Dermis microvascular lymphatic vessel endothelial cell (primary cell): ENCODE results near the gene UBTD2. TPM values are rescaled to one million over a fixed set of nuclear protein-coding genes. Genes with fewer than 3 reads are reported as not detected.
A peak's percentile ranks its signal among the peaks of the same experiment; 100 is the strongest.
"Not testable (repeated sequence)": the region's sequence is repeated elsewhere in the genome, so short reads cannot be mapped to it uniquely, and the experiment has no call there.

ENCODE experiments used
- DNase-seq, 2 donors: peaks; one replicate each; pipeline versions ENCODE4 v3.0.0 to v3.0.0-alpha.2; 2010; ENCODE audit warnings: low read depth in 2 of 2
- total RNA-seq: library from RNA; depleted of rRNA; stranded (reverse); fragments of >200 nt; gene quantifications from 2 replicates; pipeline ENCODE4 v1.2.1, GENCODE V29; 2014

UBTD2 gene
- total RNA-seq, 1 donor from 2014 or later, result 15.7 TPM

- DNase-seq, result no peak
Measured at GRCh38 chr5:172252501-172252900, 31.1 kb downstream of the UBTD2 start.

DNA sequence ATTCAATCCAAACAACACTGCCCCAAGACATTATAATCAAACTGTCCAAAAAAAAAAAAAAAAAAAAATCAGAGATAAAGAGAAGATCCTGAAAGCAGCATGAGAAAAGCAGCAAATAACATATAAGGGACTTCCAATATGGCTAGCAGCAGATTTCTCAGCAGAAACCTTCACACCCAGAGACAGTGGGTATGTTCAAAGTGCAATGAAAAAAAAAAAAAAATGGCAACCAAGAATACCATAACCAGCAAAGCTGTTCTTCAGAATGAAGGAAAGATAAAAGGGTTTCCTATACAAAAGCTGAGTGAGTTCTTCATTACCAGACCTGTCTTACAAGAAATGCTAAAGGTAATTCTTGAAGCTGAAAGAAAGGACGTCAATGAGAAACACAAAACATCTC is 32.1 kb downstream of the UBTD2 start:
- DNase-seq, result no peak

DNA sequence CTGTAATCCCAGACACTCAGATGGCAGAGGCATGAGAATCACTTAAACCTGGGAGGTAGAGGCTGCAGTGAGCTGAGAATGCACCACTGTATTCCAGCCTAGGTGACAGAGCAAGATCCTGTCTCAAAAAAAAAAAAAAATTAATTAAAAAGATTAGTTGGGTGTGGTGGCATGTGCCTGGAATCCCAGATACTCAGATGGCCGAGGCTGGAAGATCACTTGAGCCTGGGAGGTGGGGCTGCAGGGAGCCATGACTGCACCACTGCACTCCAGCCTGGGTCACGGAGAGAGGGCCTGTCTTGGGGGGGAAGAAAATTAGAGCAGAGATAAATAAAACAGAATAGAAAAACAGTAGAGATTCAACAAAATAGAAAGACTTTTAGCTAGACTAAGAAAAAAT is 34.9 kb downstream of the UBTD2 start:
- no peak for DNase-seq

GRCh38 chr5:172245703-172246125 is 37.9 kb downstream of the UBTD2 start:
- peak in 1 of 2 donors; percentile 66 for DNase-seq

DNA sequence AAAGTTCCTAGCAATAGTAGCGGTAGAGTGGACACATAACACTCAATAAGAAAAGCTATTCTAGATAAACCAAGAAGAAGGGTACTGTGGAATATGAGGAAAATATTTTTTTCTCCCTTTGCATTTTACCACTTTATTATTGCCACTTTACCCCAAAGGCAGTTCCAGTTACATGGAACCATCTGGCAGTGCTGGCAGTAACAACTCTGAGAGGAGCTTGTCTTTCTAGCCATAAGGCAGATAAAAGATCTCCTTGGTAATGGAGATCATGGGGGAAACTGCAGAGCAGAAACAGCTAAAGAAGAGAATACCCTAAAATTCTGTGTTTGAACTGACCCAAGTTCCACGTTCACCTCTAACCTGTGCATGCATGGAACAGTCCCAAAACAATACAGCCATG is 38.5 kb downstream of the UBTD2 start:
- DNase-seq, result no peak

- DNase-seq, result no peak
Measured at GRCh38 chr5:172243302-172243701, 40.3 kb downstream of the UBTD2 start.

DNA sequence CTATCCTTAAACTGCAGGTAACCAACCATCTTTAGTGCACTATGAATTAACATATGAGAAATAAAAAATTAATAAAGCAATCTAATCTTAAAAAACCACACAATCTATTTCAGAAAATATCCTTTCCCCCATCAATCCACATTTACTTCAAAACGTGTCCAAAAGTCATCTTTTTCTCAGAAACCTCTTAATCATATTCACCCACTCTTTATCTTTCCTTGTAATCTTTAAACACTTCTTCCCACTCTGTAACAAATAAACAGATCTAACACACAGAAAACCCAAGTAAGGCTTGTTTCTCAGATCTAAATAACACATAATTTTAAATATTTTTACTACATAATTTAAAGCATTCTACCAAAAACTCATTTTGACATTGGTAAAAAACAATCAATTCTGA is 45.2 kb downstream of the UBTD2 start:
- no peak for DNase-seq

GRCh38 chr5:172235827-172236736 is 47.5 kb downstream of the UBTD2 start:
- DNase-seq, result no peak

GRCh38 chr5:172235132-172235780 is 48.3 kb downstream of the UBTD2 start:
- DNase-seq, result no peak

GRCh38 chr5:172234031-172234430 is 49.5 kb downstream of the UBTD2 start:
- no peak for DNase-seq

DNA sequence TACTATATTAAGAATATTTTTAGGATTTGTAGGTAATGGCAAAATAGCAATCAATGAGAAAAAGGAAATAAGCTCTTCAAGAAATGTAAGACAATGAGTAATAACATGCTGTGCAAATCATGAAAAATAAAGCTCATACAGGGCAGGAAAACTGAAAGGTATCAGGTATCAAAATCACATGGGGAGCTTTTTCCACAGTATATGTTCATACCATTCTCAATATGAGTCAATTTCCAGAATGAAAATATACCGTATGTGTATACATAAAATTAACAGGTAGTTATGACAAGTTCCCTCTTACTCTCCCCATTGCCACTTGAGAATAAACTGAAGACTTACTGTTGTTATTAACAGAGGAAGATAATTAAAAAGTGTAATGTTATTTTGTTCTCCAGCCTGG is 53.7 kb downstream of the UBTD2 start:
- no peak for DNase-seq

DNA sequence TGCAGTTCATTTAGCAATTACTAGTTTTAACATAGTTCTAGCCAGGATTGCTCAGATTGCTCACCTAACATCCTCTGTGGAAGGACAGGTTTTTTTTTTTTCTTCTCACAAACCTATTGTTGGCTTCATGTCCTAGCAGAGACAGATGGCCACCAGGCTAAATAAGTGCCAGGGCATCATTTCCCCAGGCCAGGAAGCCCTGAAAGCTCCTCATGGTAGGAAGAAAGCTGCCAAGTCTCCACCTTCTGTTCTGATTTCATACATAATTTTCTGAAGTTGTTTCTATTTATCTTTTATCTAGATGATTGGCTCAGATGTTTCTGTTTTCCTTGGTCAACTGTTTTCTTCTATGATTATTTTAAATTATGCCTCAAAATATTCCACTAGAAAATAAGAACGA is 58.6 kb downstream of the UBTD2 start:
- DNase-seq, result no peak

DNA sequence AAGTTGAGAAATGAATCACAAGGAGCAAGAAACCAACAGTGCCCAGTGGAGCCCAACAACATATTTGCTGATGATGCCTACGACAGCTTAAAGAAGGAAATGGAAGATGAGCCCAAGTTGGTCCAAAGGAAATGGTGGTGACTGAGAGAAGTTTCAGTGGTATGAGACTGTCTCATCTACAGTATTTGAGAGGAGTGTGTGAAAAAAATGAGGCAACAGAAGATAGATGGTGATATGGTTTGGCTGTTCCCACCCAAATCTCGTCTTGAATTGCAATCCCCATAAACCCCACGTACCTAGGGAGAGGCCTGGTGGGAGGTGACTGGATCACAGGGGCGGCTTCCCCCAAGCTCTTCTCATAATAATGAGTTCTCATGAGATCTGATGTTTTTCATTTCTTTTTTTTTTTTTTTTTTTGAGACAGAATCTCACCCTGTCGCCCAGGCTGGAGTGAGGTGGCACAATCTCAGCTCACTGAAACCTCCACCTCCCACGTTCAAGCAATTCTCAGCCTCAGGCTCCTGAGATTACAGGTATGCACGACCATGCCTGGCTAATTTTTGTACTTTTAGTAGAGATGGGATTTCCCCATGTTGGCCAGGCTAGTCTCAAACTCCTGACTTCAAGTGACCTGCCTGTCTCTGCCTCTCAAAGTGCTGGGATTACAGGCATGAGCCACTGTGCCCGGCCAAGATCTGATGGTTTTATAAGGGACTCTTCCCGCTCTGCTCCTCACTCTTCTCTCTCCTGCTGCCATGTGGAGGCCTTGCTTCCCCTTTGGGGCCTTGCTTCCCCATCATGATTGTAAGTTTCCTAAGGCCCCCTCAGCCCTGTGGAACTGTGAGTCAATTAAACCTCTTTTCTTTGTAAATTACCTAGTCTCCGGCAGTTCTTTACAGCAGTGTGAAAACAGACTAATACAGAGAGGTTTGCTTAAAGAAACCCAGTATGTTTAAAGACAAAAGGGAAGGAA is 59.4 kb downstream of the UBTD2 start:
- no peak for DNase-seq

- no peak for DNase-seq
Measured at GRCh38 chr5:172219296-172219695, 64.3 kb downstream of the UBTD2 start.

GRCh38 chr5:172216345-172216744 is 67.2 kb downstream of the UBTD2 start:
- no peak for DNase-seq

GRCh38 chr5:172213126-172213525 is 70.4 kb downstream of the UBTD2 start:
- no peak for DNase-seq

GRCh38 chr5:172211676-172212075 is 71.9 kb downstream of the UBTD2 start:
- DNase-seq, result no peak

GRCh38 chr5:172209714-172210113 is 73.8 kb downstream of the UBTD2 start:
- DNase-seq, result no peak

GRCh38 chr5:172207511-172207910 is 76.1 kb downstream of the UBTD2 start:
- DNase-seq, result no peak

DNA sequence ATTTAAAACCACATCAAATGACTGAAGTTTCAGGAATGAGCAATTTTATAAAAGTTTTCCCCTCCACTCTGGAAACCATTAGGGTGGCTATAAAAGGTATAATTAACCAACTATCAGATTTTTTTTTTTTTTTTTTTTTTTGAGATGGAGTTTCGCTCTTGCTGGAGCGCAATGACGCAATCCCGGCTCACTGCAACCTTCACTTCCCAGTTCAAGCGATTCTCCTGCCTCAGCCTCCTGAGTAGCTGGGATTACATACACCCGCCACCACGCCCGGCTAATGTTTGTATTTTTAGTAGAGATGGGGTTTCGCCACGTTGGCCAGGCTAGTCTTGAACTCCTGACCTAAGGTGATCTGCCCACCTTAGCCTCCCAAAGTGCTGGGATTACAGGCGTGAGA is 77.6 kb downstream of the UBTD2 start:
- not testable (repeated sequence) for DNase-seq

DNA sequence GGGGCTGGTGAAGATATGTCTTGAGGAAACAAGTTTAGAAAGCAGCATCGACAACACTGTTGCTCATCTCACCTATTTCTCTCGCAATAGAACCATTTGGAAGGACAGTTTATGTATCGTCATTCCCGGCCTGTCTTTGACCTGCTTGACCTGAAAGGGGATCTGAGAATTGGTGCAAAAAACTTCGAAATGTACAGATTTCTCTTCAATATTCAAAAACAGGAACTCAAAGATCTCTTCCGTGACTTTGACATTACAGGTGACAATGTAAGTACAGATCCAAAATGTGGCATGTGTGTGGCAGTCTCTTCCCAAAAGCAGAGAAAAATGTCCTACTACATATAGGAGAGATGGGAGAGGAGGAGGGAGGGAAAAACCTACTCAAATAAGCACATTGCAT is 83.1 kb downstream of the UBTD2 start:
- DNase-seq, result no peak

- no peak for DNase-seq
Measured at GRCh38 chr5:172199446-172199845, 84.1 kb downstream of the UBTD2 start.
